Measurements from ENCODE around the gene SAE1. TPM values are rescaled to one million over a fixed set of nuclear protein-coding genes. Genes with fewer than 3 reads are reported as not detected.

Gene SAE1
- total and polyA plus RNA-seq, 2 of the 4 experiments (the other 2 are of a cell fraction) = 165 to 184 TPM

DNA sequence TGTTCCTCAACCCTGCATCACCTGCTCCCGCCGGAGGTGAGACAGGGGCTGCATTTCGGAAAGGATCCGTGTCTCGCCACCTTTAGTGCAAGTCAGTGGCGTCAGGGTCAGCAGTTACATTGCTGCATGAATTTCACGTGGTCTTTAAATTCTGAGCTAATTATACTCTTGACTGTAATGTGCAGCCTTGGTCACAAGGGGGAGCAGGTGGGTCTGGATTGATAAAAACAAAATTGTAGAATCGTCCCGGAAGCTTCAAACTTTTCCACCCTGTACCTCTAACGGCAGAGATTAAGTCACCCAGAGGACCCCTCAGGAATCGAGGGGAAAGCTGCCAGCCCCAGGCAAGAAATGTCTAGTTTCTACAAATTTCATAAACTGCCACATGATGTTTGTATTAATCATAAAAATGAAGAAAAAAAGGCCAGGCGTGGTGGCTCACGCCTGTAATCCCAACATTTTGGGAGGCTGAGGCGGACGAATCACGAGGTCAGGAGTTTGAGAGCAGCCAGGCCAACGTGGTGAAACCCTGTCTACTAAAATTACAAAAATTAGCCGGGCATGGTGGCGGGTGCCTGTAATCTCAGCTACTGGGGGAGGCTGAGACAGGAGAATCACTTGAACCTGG is 80.2 kb downstream of the SAE1 start (continued):
- TF ChIP-seq CHD1 (IDR thresholded peaks at IDR 0.05; ENCODE audit: low read depth, low read length) (no peak), RFX5 (IDR thresholded peaks at IDR 0.05; ENCODE audit: low read depth, low read length) (no peak)

DNA sequence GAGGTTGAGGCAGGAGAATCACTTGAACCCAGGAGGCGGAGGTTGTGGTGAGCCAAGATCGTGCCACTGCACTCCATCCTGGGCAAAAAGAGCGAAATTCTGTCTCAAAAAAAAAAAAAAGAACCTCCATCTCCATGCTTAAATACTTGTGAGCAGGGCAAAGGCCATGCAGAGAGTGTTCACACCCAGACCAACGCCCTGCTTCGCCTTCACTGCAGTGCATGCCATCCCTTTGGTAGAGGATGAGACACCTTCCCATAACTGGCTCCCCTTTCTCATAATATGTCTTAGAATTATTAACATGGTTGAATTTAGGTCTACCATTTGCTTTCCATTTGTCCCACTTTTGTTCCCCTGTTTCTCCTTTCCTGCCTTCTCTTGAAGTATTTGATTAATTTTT is 84.9 kb downstream of the SAE1 start:
- Histone ChIP-seq H3K27me3 (ENCODE audit: control insufficient read depth, insufficient read depth, low read length) (no peaks in the 10 kb centered on the region), H4K91ac (ENCODE audit: insufficient read depth, low read depth, low read length) (no peak overlapping the region), H2AK5ac (ENCODE audit: low read depth, low read length) (no peak overlapping the region), H3K18ac (ENCODE audit: low read depth, low read length) (no peak overlapping the region), H4K5ac (ENCODE audit: low read depth, low read length) (no peak overlapping the region), H3K9me1 (ENCODE audit: insufficient read depth, low read length) (0 out of 2 replicates have a peak, but pooled peaks cover 5% of the 10 kb centered on the region), H3K4me2 (ENCODE audit: low read depth, low read length) (no peak overlapping the region), H3K4ac (ENCODE audit: low read depth, low read length) (no peak overlapping the region), H3K9me3 (ENCODE audit: control insufficient read depth, insufficient read depth, low read length) (no peaks in the 10 kb centered on the region), H3K9ac (ENCODE audit: low read depth, low read length) (no peak overlapping the region), H3K14ac (replicated peaks; ENCODE audit: low read depth, low read length) (no peak overlapping the region), H3K56ac (ENCODE audit: extremely low read depth, insufficient read depth, low read length) (no peak overlapping the region), H2AFZ (replicated peaks; ENCODE audit: low read length, poor library complexity) (no peak overlapping the region), H3K4me1 (ENCODE audit: control insufficient read depth, insufficient read depth, low read length) (peaks cover 7% of the 10 kb centered on the region), H4K20me1 (ENCODE audit: insufficient read depth, low read length) (peaks cover under 1% of the 10 kb centered on the region), H2BK120ac (ENCODE audit: low read depth, low read length) (no peak overlapping the region), H3K36me3 (ENCODE audit: control insufficient read depth, insufficient read depth, low read length) (peaks cover 11% of the 10 kb centered on the region), H3K23ac (ENCODE audit: low read depth, low read length) (no peak overlapping the region), H3K4me3 (ENCODE audit: insufficient read depth, low read depth, low read length) (no peak overlapping the region), H2BK5ac (ENCODE audit: low read depth, low read length, poor library complexity, severe bottlenecking) (no peak overlapping the region), H2AK9ac (replicated peaks; ENCODE audit: low read depth, low read length, poor library complexity) (no peak overlapping the region), H4K8ac (ENCODE audit: low read depth in 2 of 2, low read length in 2 of 2) (no peak overlapping the region), H3K79me1 (ENCODE audit: low read depth in 1 of 2, low read length in 2 of 2) (no peaks in the 10 kb centered on the region; a peak in 1 of 4 replicates), H3K27ac (ENCODE audit: insufficient read depth, low read length) (no peak overlapping the region), H2BK15ac (ENCODE audit: low read depth, low read length) (no peak overlapping the region), H2BK20ac (ENCODE audit: low read depth, low read length) (no peak overlapping the region)
- CTCF ChIA-PET = no interaction called here
- WGBS, 2 experiments (ENCODE audit: extremely low coverage in 2 of 2, insufficient read length in 1 of 2) = no CpG with 5 or more reads among the region's 5 CpGs
- no peak for TF ChIP-seq BHLHE40 (IDR thresholded peaks at IDR 0.05; ENCODE audit: low read depth, low read length)
- BruUV-seq (replicated peaks) = no TSS peak
- in situ Hi-C loops (cut with MboI; ENCODE audit: low sequenced_read_pairs) = no loop called here
- POLR2A ChIA-PET (ENCODE audit: unreplicated experiment) = no interaction called here
- DNase-seq (no peak), ATAC-seq (ENCODE audit: low read depth) (no peak)
- dilution Hi-C loops (cut with HindIII; ENCODE audit: low sequenced_read_pairs, unreplicated experiment) = no loop called here
- intact Hi-C loops (cut with micrococcal nuclease) = no loop called here

All from IMR-90 (cell line).